Nephron progenitor cell (in vitro differentiated cells): Measurements from ENCODE around the gene DISP3.

ENCODE experiments used
- DNase-seq: peaks from one replicate; pipeline ENCODE4 v3.0.0; 2021
- H3K27ac Mint-ChIP-seq: 2 replicates; pipeline ENCODE4 v1.8.0; 2021; ENCODE audit warnings: mild to moderate bottlenecking, moderate library complexity, mixed read lengths
- H3K27me3 Mint-ChIP-seq: 2 replicates; pipeline ENCODE4 v1.8.0; 2021; ENCODE audit warnings: mild to moderate bottlenecking, low read depth, mixed read lengths; ENCODE audit not compliant: poor library complexity
- H3K36me3 Mint-ChIP-seq: 2 replicates; pipeline ENCODE4 v1.8.0; 2021; ENCODE audit warnings: low read depth, mixed read lengths
- H3K4me1 Mint-ChIP-seq: 2 replicates; pipeline ENCODE4 v1.8.0; 2021; ENCODE audit warnings: mixed read lengths
- H3K4me3 Mint-ChIP-seq: 2 replicates; pipeline ENCODE4 v1.8.0; 2021; ENCODE audit warnings: mild to moderate bottlenecking, moderate library complexity, mixed read lengths
- H3K9me3 Mint-ChIP-seq: 2 replicates; pipeline ENCODE4 v1.8.0; 2021; ENCODE audit warnings: mild to moderate bottlenecking, moderate library complexity, mixed read lengths
- CTCF ChIP-seq: fragments of 200-600 bp; sonication (generic); IDR thresholded peaks from 2 replicates; pipeline ENCODE4 v1.5.0; 2021; ENCODE audit warnings: antibody characterized with exemption

Gene DISP3

GRCh38 chr1:11501906-11502485 is 23.0 kb downstream of the DISP3 start:
- no peak overlapping the region for H3K4me3 Mint-ChIP-seq
- TF ChIP-seq CTCF: no peak
- H3K9me3 Mint-ChIP-seq: peaks cover 50% of the 10 kb centered on the region
- peaks cover 60% of the 10 kb centered on the region for H3K36me3 Mint-ChIP-seq
- DNase-seq: no peak
- H3K27me3 Mint-ChIP-seq: peaks cover 33% of the 10 kb centered on the region
- no peak overlapping the region for H3K27ac Mint-ChIP-seq
- H3K4me1 Mint-ChIP-seq: peaks cover 6% of the 10 kb centered on the region

GRCh38 chr1:11502516-11502915 is 23.6 kb downstream of the DISP3 start:
- Mint-ChIP-seq H3K9me3 (peaks cover 55% of the 10 kb centered on the region), H3K27ac (no peak overlapping the region), H3K4me3 (no peak overlapping the region), H3K27me3 (peaks cover 33% of the 10 kb centered on the region), H3K36me3 (peaks cover 60% of the 10 kb centered on the region), H3K4me1 (peaks cover 6% of the 10 kb centered on the region)
- DNase-seq: no peak
- TF ChIP-seq CTCF: no peak

GRCh38 chr1:11504599-11504998 is 25.6 kb downstream of the DISP3 start:
- Mint-ChIP-seq H3K36me3 (peaks cover 70% of the 10 kb centered on the region), H3K9me3 (peaks cover 72% of the 10 kb centered on the region), H3K27me3 (peaks cover 17% of the 10 kb centered on the region), H3K4me1 (peaks cover 3% of the 10 kb centered on the region), H3K27ac (no peak overlapping the region), H3K4me3 (no peak overlapping the region)
- TF ChIP-seq CTCF: no peak
- no peak for DNase-seq

- no peak for TF ChIP-seq CTCF
- Mint-ChIP-seq H3K27ac (no peak overlapping the region), H3K4me1 (no peaks in the 10 kb centered on the region), H3K4me3 (no peak overlapping the region), H3K9me3 (peaks cover 81% of the 10 kb centered on the region), H3K27me3 (peaks cover 14% of the 10 kb centered on the region), H3K36me3 (peaks cover 69% of the 10 kb centered on the region)
- DNase-seq: no peak
Observed at GRCh38 chr1:11505591-11506538, 26.9 kb downstream of the DISP3 start.

GRCh38 chr1:11507309-11507708 is 28.4 kb downstream of the DISP3 start:
- H3K27ac Mint-ChIP-seq: no peak overlapping the region
- H3K27me3 Mint-ChIP-seq: peaks cover 9% of the 10 kb centered on the region
- H3K4me1 Mint-ChIP-seq: no peaks in the 10 kb centered on the region
- no peak overlapping the region for H3K4me3 Mint-ChIP-seq
- H3K36me3 Mint-ChIP-seq: peaks cover 74% of the 10 kb centered on the region
- peaks cover 82% of the 10 kb centered on the region for H3K9me3 Mint-ChIP-seq
- TF ChIP-seq CTCF: no peak
- DNase-seq: no peak
